Parathyroid adenoma (tissue), 2 donors: ENCODE measurements around the gene EVI5L.

Source experiments
- H2AFZ ChIP-seq: fragments of 300-600 bp; sonication (generic); one replicate; pipeline ENCODE4 v1.7.0; 2017; ENCODE audit warnings: antibody characterized with exemption, mild to moderate bottlenecking
- H3K27ac ChIP-seq: fragments of 300-600 bp; sonication (generic); one replicate; pipeline ENCODE4 v1.7.0; 2017
- H3K27me3 ChIP-seq: fragments of 300-600 bp; sonication (generic); one replicate; pipeline ENCODE4 v1.7.0; 2017; ENCODE audit warnings: low read length; ENCODE audit not compliant: control insufficient read depth, insufficient read depth
- H3K36me3 ChIP-seq: fragments of 300-600 bp; sonication (generic); one replicate; pipeline ENCODE4 v1.7.0; 2017; ENCODE audit warnings: low read length; ENCODE audit not compliant: control insufficient read depth, insufficient read depth
- H3K4me1 ChIP-seq: fragments of 300-600 bp; sonication (generic); one replicate; pipeline ENCODE4 v1.7.0; 2017; ENCODE audit warnings: control low read depth
- H3K4me2 ChIP-seq: fragments of 300-600 bp; sonication (generic); one replicate; pipeline ENCODE4 v1.7.0; 2017; ENCODE audit warnings: low read length
- H3K4me3 ChIP-seq: fragments of 300-600 bp; sonication (generic); one replicate; pipeline ENCODE4 v1.7.0; 2017; ENCODE audit warnings: low read depth, low read length
- H3K79me2 ChIP-seq: fragments of 300-600 bp; sonication (generic); one replicate; pipeline ENCODE4 v1.7.0; 2017; ENCODE audit warnings: control low read depth
- H3K9ac ChIP-seq: fragments of 300-600 bp; sonication (generic); one replicate; pipeline ENCODE4 v1.7.0; 2017; ENCODE audit warnings: mild to moderate bottlenecking
- H3K9me3 ChIP-seq: fragments of 300-600 bp; sonication (generic); one replicate; pipeline ENCODE4 v1.7.0; 2017; ENCODE audit warnings: low read length; ENCODE audit not compliant: control insufficient read depth
- CTCF ChIP-seq: fragments of 300-600 bp; sonication (generic); IDR thresholded peaks from one replicate; pipeline ENCODE4 v1.7.0; 2017; ENCODE audit warnings: antibody characterized with exemption, mild to moderate bottlenecking
- donor health status: primary hyperparathyroidism.

The EVI5L gene

GRCh38 chr19:7861619-7862412 is 31.8 kb downstream of the EVI5L start:
- Histone ChIP-seq H2AFZ (no peak overlapping the region), H3K36me3 (no peaks in the 10 kb centered on the region), H3K79me2 (no peaks in the 10 kb centered on the region), H3K9ac (no peak overlapping the region), H3K4me2 (no peak overlapping the region), H3K9me3 (no peaks in the 10 kb centered on the region), H3K27ac (no peak overlapping the region), H3K27me3 (no peaks in the 10 kb centered on the region), H3K4me1 (no peaks in the 10 kb centered on the region), H3K4me3 (no peak overlapping the region)
- TF ChIP-seq CTCF = no peak

DNA sequence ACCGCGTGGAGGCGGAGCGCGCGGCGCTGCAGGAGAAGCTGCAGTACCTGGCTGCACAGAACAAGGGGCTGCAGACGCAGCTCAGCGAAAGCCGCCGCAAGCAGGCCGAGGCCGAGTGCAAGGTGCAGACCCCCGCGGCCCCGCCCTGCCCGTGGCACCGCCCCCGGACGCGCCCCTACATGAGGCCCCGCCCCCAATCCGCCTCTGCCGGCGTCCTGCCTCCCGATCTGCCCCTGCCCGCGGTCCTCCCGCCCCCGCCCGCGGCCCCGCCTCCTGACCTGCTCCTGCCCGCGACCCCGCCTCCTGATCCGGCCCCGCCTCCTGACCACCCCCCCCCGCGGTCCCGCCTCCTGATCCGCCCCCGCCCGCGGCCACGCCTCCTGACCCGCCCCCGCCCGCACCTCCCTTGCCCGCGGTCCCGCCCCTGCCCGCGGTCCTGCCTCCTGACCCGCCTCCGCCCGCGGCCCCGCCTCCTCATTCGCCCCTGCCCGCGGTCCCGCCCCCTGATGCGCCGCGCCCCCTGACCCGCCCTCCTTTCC is 32.5 kb downstream of the EVI5L start:
- no peak overlapping the region for H3K27ac ChIP-seq
- no peak overlapping the region for H3K9ac ChIP-seq

DNA sequence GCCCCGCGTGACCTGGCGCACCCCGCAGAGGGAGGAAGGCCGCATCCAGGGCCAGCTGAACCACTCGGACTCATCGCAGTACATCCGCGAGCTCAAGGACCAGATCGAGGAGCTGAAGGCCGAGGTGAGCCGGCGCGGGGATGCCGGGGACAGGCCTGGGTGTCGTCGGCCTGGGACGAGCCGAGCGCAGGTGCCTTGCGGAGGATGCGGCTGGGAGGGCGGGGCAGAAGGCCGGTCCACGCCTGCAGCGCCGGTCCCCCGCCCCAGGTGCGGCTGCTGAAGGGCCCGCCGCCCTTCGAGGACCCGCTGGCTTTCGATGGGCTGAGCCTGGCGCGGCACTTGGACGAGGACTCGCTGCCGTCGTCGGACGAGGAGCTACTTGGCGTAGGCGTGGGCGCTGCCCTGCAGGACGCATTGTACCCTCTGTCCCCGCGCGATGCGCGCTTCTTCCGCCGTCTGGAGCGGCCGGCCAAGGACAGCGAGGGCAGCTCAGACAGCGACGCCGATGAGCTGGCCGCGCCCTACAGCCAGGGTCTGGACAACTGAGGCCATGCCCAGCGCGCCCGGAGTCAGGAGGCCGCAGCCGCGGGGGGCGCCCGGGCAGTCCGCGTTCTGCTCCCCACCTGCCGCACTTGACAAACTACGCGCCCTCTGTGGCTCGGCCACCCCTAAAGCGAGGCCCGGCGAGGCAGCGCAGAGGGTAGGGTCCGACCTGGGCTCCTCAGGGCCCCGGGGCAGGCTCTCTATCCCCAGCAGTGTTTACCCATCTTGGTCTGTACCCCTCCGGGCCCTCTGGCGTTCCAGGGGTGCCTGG is 33.3 kb downstream of the EVI5L start:
- no peaks in the 10 kb centered on the region for H3K9me3 ChIP-seq
- TF ChIP-seq CTCF = no peak
- no peaks in the 10 kb centered on the region for H3K27me3 ChIP-seq
- no peak overlapping the region for H3K4me2 ChIP-seq
- no peak overlapping the region for H3K27ac ChIP-seq
- H3K79me2 ChIP-seq = no peaks in the 10 kb centered on the region
- no peak overlapping the region for H2AFZ ChIP-seq
- H3K4me3 ChIP-seq = no peak overlapping the region
- H3K9ac ChIP-seq = no peak overlapping the region
- no peaks in the 10 kb centered on the region for H3K36me3 ChIP-seq
- H3K4me1 ChIP-seq = no peaks in the 10 kb centered on the region

More for the DNA sequence above, 32.5 kb downstream of the EVI5L start:
- TF ChIP-seq CTCF = no peak
- Histone ChIP-seq H3K36me3 (no peaks in the 10 kb centered on the region), H3K9me3 (no peaks in the 10 kb centered on the region), H3K4me2 (no peak overlapping the region), H3K4me3 (no peak overlapping the region), H3K4me1 (no peaks in the 10 kb centered on the region), H3K27me3 (no peaks in the 10 kb centered on the region), H3K79me2 (no peaks in the 10 kb centered on the region), H2AFZ (no peak overlapping the region)

GRCh38 chr19:7863971-7864689 is 34.1 kb downstream of the EVI5L start:
- no peaks in the 10 kb centered on the region for H3K79me2 ChIP-seq
- H3K9ac ChIP-seq = no peak overlapping the region
- H3K27me3 ChIP-seq = no peaks in the 10 kb centered on the region
- no peak overlapping the region for H3K4me2 ChIP-seq
- no peak for TF ChIP-seq CTCF
- no peak overlapping the region for H3K4me3 ChIP-seq
- H3K4me1 ChIP-seq = no peaks in the 10 kb centered on the region
- H2AFZ ChIP-seq = no peak overlapping the region
- H3K36me3 ChIP-seq = no peaks in the 10 kb centered on the region
- no peak overlapping the region for H3K27ac ChIP-seq
- H3K9me3 ChIP-seq = no peaks in the 10 kb centered on the region
